ENCODE results near the gene XPNPEP3. TPM values are rescaled to one million over a fixed set of nuclear protein-coding genes. Genes with fewer than 3 reads are reported as not detected.
"Not testable (repeated sequence)": the region's sequence is repeated elsewhere in the genome, so short reads cannot be mapped to it uniquely, and the experiment has no call there.

The XPNPEP3 gene
- total RNA-seq, 1 donor from 2014 or later = 17.9 TPM

DNA sequence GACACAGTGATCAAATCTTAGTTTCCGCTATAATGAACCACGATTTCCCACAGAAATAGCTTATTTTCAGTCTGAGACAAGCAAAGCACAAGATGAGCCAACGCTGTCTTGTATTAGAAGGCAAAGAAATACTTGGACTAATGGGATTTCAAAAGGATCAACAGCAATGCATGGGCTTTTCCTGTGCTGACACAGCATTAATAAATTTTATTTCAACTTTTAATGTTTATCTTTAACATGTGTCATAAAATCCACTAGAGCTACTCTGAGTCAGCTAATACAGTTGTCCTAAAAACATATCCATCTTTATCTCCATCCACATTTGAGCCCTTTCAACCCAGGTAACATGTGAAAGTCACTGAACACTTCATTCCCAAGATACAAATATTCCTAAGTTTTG, 22.3 kb upstream of the XPNPEP3 start:
- intact Hi-C loops (cut with micrococcal nuclease) = no loop called here
- H3K27ac Mint-ChIP-seq = no peak overlapping the region
- H3K4me3 Mint-ChIP-seq (ENCODE audit: low read depth) = no peak overlapping the region
- H3K27me3 Mint-ChIP-seq (ENCODE audit: low read depth) = no peaks in the 10 kb centered on the region
- DNase-seq (ENCODE audit: low spot score) = no peak
- H3K4me1 Mint-ChIP-seq (ENCODE audit: low read depth) = peaks cover 2% of the 10 kb centered on the region
- no peaks in the 10 kb centered on the region for H3K9me3 Mint-ChIP-seq
- peaks cover 66% of the 10 kb centered on the region for H3K36me3 Mint-ChIP-seq (ENCODE audit: low read depth)

DNA sequence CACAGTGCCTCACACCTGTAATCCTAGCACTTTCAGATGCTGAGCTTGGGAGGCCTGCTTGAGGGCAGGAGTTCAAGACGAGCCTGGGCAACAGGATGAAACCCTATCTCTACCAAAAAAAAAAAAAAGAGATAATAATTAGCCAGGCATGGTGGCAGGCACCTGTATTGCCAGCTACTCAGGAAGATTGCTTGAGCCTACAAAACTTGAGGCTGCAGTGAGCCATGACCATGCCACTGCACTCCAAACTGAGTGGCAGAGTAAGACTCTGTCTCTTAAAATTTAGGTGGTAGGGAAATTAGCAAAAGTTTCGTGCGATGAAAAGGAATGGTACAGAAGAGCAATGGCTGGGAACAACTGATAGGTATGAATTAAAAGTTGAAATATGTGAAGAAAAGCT, 18.5 kb upstream of the XPNPEP3 start:
- Mint-ChIP-seq H3K4me1 (ENCODE audit: low read depth) (peaks cover 6% of the 10 kb centered on the region), H3K27ac (peak overlapping the region; percentile 13), H3K9me3 (no peaks in the 10 kb centered on the region), H3K4me3 (ENCODE audit: low read depth) (no peak overlapping the region), H3K27me3 (ENCODE audit: low read depth) (no peaks in the 10 kb centered on the region), H3K36me3 (ENCODE audit: low read depth) (peaks cover 75% of the 10 kb centered on the region)
- intact Hi-C loops (cut with micrococcal nuclease) = no loop called here
- no peak for DNase-seq (ENCODE audit: low spot score)

GRCh38 chr22:40844951-40845350, 12.0 kb upstream of the XPNPEP3 start:
- no peaks in the 10 kb centered on the region for H3K9me3 Mint-ChIP-seq
- no peaks in the 10 kb centered on the region for H3K27me3 Mint-ChIP-seq (ENCODE audit: low read depth)
- no peak for DNase-seq (ENCODE audit: low spot score)
- peaks cover 72% of the 10 kb centered on the region for H3K36me3 Mint-ChIP-seq (ENCODE audit: low read depth)
- intact Hi-C loops (cut with micrococcal nuclease) = no loop called here
- no peak overlapping the region for H3K27ac Mint-ChIP-seq
- peaks cover 5% of the 10 kb centered on the region for H3K4me1 Mint-ChIP-seq (ENCODE audit: low read depth)
- H3K4me3 Mint-ChIP-seq (ENCODE audit: low read depth) = no peak overlapping the region

GRCh38 chr22:40845816-40846215, 11.1 kb upstream of the XPNPEP3 start:
- H3K27me3 Mint-ChIP-seq (ENCODE audit: low read depth); H3K4me3 Mint-ChIP-seq (ENCODE audit: low read depth); H3K27ac Mint-ChIP-seq; DNase-seq (ENCODE audit: low spot score); intact Hi-C loops (cut with micrococcal nuclease); H3K4me1 Mint-ChIP-seq (ENCODE audit: low read depth); H3K9me3 Mint-ChIP-seq: not testable (repeated sequence)
- peaks cover 68% of the 10 kb centered on the region for H3K36me3 Mint-ChIP-seq (ENCODE audit: low read depth)

DNA sequence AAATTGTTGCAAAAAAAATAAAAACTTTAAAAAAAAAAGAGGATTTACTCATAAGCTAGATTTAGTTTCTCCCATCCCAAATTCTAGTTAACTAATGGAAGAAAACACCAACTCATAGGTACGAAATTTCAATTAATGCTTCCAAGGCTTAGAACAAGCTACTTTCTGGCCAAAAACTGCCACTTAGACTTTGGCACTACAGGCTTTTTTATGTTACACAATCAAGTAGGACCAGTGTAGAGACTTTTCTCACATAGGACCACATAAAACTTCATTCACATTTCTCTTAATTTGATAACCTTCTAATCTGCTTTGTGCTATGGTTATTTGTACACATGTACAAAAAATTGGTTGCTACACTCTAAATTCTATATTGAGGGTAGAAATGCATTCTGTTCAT, 3.6 kb upstream of the XPNPEP3 start:
- intact Hi-C loops (cut with micrococcal nuclease) = no loop called here
- Mint-ChIP-seq H3K36me3 (ENCODE audit: low read depth) (peaks cover 40% of the 10 kb centered on the region), H3K4me1 (ENCODE audit: low read depth) (peaks cover 44% of the 10 kb centered on the region), H3K4me3 (ENCODE audit: low read depth) (peak overlapping the region; percentile 47), H3K9me3 (no peaks in the 10 kb centered on the region), H3K27ac (no peak overlapping the region), H3K27me3 (ENCODE audit: low read depth) (no peaks in the 10 kb centered on the region)
- no peak for DNase-seq (ENCODE audit: low spot score)

DNA sequence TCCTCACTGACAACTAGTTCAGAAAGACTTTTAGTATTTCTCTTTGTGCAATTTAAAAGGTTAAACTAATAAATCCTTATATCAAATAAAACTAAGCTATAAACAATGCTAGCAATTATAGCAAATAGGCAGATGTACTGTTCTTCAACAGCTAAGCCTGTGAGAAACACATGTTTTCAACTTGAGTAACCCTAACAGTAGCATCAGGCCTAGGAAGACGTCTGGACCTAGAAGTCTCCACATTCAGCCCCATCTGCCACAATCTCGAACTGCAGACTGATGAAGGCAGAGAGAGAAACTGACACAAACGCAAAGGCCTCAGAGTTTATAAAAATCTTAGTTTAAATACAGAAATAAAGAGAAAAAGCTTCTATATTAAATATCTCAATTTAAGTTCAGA, 3.0 kb upstream of the XPNPEP3 start:
- no peaks in the 10 kb centered on the region for H3K27me3 Mint-ChIP-seq (ENCODE audit: low read depth)
- H3K36me3 Mint-ChIP-seq (ENCODE audit: low read depth) = peaks cover 37% of the 10 kb centered on the region
- intact Hi-C loops (cut with micrococcal nuclease) = no loop called here
- H3K4me1 Mint-ChIP-seq (ENCODE audit: low read depth) = peaks cover 45% of the 10 kb centered on the region
- no peaks in the 10 kb centered on the region for H3K9me3 Mint-ChIP-seq
- peak overlapping the region; percentile 47 for H3K4me3 Mint-ChIP-seq (ENCODE audit: low read depth)
- peak overlapping the region; percentile 70 for H3K27ac Mint-ChIP-seq
- DNase-seq (ENCODE audit: low spot score) = no peak

DNA sequence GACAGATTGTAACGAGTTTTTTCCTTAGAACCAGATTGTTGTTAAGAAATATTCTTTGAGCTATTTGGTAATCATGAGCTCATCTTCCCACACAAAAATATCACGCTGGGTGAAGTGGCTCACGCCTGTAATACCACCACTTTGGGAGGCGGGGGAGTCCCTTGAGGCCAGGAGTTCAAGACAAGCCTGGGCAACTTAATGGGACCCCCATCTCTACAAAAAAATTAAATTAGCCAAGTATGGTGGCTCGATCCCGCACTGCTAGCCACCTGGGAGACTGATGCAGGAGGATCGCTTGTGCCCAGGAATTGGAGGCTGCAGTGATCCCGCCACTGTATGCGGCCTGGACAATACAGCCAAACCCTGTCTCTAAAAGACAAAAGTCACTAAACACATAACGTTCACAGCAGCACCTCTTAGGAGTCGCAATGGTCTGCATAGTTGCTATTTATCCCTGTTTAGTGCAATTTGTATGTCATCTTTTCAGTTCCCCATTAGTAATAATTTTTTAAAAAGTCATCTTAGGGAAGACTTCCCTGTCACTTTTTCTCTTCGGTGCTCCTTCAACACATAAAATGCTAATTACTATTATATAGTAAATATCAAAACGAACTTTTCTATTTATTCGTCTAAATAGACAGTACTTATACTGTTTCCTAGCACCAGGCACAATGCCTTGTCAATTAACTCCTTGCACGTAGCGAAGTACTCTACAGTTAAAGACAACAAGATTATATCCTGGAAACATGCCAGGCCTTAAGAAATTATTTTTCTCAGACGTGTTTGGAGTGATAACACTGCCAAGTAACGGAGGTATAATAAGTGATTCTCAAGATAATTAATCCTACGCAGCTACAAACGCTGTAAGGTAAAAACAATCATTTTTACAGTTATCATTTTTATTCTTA, 1.6 kb upstream of the XPNPEP3 start:
- Mint-ChIP-seq H3K27me3 (ENCODE audit: low read depth) (no peaks in the 10 kb centered on the region), H3K27ac (peak overlapping the region; percentile 58), H3K9me3 (no peaks in the 10 kb centered on the region), H3K4me1 (ENCODE audit: low read depth) (peaks cover 45% of the 10 kb centered on the region), H3K36me3 (ENCODE audit: low read depth) (peaks cover 26% of the 10 kb centered on the region), H3K4me3 (ENCODE audit: low read depth) (peak overlapping the region; percentile 96)
- intact Hi-C loops (cut with micrococcal nuclease) = loop anchor here (5.0 kb wide), 2 partner anchors 38 to 167 kb away; partner anchors contain the start of gene SLC25A17
- DNase-seq (ENCODE audit: low spot score) = no peak

- intact Hi-C loops (cut with micrococcal nuclease) = loop anchor here (1.0 to 5.0 kb wide), 5 partner anchors 39 to 431 kb away; partner anchors contain the start of genes RANGAP1, RBX1 and SLC25A17
- Mint-ChIP-seq H3K9me3 (no peaks in the 10 kb centered on the region), H3K4me1 (ENCODE audit: low read depth) (peaks cover 43% of the 10 kb centered on the region), H3K36me3 (ENCODE audit: low read depth) (peaks cover 23% of the 10 kb centered on the region), H3K4me3 (ENCODE audit: low read depth) (peak overlapping the region; percentile 96), H3K27ac (peak overlapping the region; percentile 100), H3K27me3 (ENCODE audit: low read depth) (no peaks in the 10 kb centered on the region)
- no peak for DNase-seq (ENCODE audit: low spot score)
Observed at GRCh38 chr22:40855979-40856512, 902 bp upstream of the XPNPEP3 start.

DNA sequence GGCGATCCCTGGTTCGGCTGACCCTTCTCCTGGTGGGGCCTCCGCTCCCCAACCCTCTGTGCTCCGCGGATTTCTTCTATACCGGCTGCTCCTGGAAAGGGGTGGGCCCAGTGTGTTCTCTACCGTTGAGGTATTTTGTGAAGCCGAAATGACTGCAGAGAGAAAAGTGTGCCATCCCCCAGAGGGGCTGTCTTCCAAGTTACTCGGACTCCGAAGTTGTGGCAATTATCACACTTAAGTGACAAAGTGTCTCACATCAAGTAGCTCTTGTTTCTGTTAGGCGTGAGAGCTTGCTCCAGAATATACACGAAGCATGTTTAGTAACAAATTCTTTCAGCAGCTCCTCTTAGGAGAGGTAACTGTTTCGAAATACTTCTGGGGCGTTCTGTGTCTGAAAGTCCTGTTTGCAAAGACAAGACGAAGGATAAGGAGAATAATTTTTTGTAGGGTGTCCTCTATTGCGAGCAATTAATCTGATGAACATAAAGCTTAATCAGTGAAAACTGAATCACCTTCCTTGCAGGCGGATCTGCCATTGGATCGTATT, 434 bp downstream of the XPNPEP3 start:
- Mint-ChIP-seq H3K9me3 (no peaks in the 10 kb centered on the region), H3K27ac (peak overlapping the region; percentile 100), H3K4me1 (ENCODE audit: low read depth) (peaks cover 36% of the 10 kb centered on the region), H3K4me3 (ENCODE audit: low read depth) (peak overlapping the region; percentile 96), H3K27me3 (ENCODE audit: low read depth) (no peaks in the 10 kb centered on the region), H3K36me3 (ENCODE audit: low read depth) (peaks cover 18% of the 10 kb centered on the region)
- intact Hi-C loops (cut with micrococcal nuclease) = loop anchor here (2.0 to 5.0 kb wide), 4 partner anchors 40 to 429 kb away; partner anchors contain the start of genes RANGAP1, RBX1 and SLC25A17
- no peak for DNase-seq (ENCODE audit: low spot score)

DNA sequence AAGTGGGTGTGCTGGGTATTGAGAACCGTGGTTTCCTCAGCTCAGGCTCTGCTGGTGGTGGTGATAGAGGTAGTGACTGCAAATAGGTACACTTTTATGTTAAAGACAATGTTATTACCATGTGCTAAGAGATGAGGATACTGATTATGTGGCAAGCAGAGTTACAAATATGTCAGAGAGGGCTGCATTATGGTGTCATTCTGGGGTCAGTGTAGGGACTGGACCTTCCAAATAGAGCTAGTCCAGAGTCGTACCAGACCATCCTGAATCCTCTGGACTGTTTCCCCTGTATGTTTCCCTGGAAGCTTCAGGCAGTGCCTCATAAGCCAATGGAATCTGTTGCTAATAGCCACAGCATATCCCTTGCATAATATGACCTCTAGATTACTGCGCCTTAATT, 5.1 kb downstream of the XPNPEP3 start, which contains the start of gene DNAJB7:
TSS of gene DNAJB7 (minus strand) at position 101 of the 400 bp plus-strand sequence. CDS start 119 bp downstream, outside the sequence.
- Mint-ChIP-seq H3K27ac (no peak within 1 kb of the TSS), H3K36me3 (ENCODE audit: low read depth) (no peaks in the 10 kb centered on the region), H3K4me3 (ENCODE audit: low read depth) (no peak within 1 kb of the TSS), H3K9me3 (no peaks in the 10 kb centered on the region), H3K27me3 (ENCODE audit: low read depth) (no peaks in the 10 kb centered on the region), H3K4me1 (ENCODE audit: low read depth) (peaks cover 17% of the 10 kb centered on the region)
- no peak for DNase-seq (ENCODE audit: low spot score)
- intact Hi-C loops (cut with micrococcal nuclease) = no loop called here

- Mint-ChIP-seq H3K27me3 (ENCODE audit: low read depth) (no peaks in the 10 kb centered on the region), H3K4me3 (ENCODE audit: low read depth) (no peak overlapping the region), H3K4me1 (ENCODE audit: low read depth) (peaks cover 17% of the 10 kb centered on the region), H3K27ac (no peak overlapping the region), H3K36me3 (ENCODE audit: low read depth) (no peaks in the 10 kb centered on the region), H3K9me3 (no peaks in the 10 kb centered on the region)
- DNase-seq (ENCODE audit: low spot score) = no peak
- intact Hi-C loops (cut with micrococcal nuclease) = no loop called here
Observed at GRCh38 chr22:40862537-40862936, 5.6 kb downstream of the XPNPEP3 start.

GRCh38 chr22:40867109-40867508, 10.2 kb downstream of the XPNPEP3 start:
- H3K27ac Mint-ChIP-seq = no peak overlapping the region
- intact Hi-C loops (cut with micrococcal nuclease) = no loop called here
- peaks cover 8% of the 10 kb centered on the region for H3K4me1 Mint-ChIP-seq (ENCODE audit: low read depth)
- no peaks in the 10 kb centered on the region for H3K27me3 Mint-ChIP-seq (ENCODE audit: low read depth)
- H3K9me3 Mint-ChIP-seq = no peaks in the 10 kb centered on the region
- no peak for DNase-seq (ENCODE audit: low spot score)
- peaks cover 3% of the 10 kb centered on the region for H3K36me3 Mint-ChIP-seq (ENCODE audit: low read depth)
- no peak overlapping the region for H3K4me3 Mint-ChIP-seq (ENCODE audit: low read depth)

DNA sequence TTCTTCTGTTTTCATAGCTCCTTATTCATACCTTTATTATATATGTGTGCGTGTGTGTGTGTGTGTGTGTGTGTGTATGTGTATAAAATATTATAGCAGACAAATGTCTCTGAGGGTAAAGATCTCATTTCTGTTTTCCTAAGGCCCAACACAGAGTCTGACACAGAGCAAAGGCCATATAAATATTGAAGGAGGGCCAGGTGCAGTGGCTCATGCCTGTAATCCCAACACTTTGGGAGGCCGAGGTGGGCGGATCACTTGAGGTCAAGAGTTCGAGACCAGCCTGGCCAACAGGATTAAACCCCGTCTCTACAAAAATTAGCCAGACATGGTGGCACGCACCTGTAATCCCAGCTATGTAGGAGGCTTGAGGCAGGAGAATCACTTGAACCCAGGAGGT, 11.4 kb downstream of the XPNPEP3 start:
- H3K4me1 Mint-ChIP-seq (ENCODE audit: low read depth); H3K9me3 Mint-ChIP-seq; H3K27ac Mint-ChIP-seq; intact Hi-C loops (cut with micrococcal nuclease); H3K27me3 Mint-ChIP-seq (ENCODE audit: low read depth); DNase-seq (ENCODE audit: low spot score); H3K4me3 Mint-ChIP-seq (ENCODE audit: low read depth); H3K36me3 Mint-ChIP-seq (ENCODE audit: low read depth): not testable (repeated sequence)

Measured in activated T-helper 2 cell treated with anti-CD3 and anti-CD28 coated beads, Interferon-gamma antibody, Interleukin-2, Interleukin-4, amounts not matched to agents 10 μg/mL and 5 μg/mL and 100 μg/mL, durations not matched to agents 14 hours and 24 hours and 36 hours (primary cell).